ENCODE measurements around the gene PLD6.

GRCh38 chr17:17239832-17240231 is 33.7 kb upstream of the PLD6 start:
- TF ChIP-seq CTCF (IDR thresholded peaks at IDR 0.05) (no peak), POLR2A (IDR thresholded peaks at IDR 0.05) (no peak), EP300 (IDR thresholded peaks at IDR 0.05) (no peak)

All from gastroesophageal sphincter (tissue), 3 donors.